Measurements from ENCODE around the gene FGF18. TPM values are rescaled to one million over a fixed set of nuclear protein-coding genes. Genes with fewer than 3 reads are reported as not detected.

Gene FGF18
- total and polyA plus RNA-seq, 9 donors: 0.27 to 7.9 (median 0.53) TPM; not detected in 1

DNA sequence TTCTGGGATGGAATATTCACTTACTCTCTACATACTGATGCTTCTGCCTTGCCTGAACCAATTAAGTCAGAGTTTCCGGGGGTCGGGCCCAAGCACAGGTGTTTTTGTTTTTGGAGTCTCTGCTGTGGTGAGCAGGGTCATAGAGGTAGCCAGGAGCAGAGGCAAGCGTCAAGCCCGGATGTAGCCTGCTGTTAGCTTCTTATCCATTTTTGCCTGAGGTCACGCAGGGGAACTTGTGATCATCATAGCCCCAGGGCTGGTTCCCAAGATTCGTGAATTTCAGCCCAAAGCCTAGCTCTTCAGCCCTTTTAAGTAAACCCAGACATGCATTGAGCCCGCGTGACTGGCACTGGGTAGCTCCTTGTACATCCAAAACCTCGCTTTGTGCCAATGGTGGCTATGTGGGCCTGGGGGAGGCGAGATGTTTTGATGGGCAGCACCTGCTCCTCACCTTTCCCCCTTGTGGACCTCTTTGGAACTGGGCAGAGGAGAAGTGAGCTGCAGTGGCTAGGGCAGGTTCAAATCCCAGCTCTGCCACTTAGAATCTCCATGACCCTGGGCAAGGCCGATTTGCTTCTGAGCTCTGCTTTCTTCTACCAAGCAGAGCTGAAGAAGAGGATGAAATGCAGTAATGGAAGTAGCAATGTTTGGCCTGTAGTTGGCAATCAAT is 33.7 kb downstream of the FGF18 start:
- Histone ChIP-seq H3K4me1 (ENCODE audit: insufficient read depth) (peaks cover 4% of the 10 kb centered on the region), H3K27ac (no peak overlapping the region), H3K4me3 (no peak overlapping the region), H3K27me3 (no peaks in the 10 kb centered on the region), H3K9me3 (no peaks in the 10 kb centered on the region), H3K36me3 (no peaks in the 10 kb centered on the region)
- intact Hi-C loops (cut with DNase I): no loop called here
- no peak for DNase-seq
- whole genome bisulfite sequencing, 3 donors: 88 to 92% (median 91%) methylated on average over 11 of the region's 11 CpGs
- TF ChIP-seq, protein P1, sequence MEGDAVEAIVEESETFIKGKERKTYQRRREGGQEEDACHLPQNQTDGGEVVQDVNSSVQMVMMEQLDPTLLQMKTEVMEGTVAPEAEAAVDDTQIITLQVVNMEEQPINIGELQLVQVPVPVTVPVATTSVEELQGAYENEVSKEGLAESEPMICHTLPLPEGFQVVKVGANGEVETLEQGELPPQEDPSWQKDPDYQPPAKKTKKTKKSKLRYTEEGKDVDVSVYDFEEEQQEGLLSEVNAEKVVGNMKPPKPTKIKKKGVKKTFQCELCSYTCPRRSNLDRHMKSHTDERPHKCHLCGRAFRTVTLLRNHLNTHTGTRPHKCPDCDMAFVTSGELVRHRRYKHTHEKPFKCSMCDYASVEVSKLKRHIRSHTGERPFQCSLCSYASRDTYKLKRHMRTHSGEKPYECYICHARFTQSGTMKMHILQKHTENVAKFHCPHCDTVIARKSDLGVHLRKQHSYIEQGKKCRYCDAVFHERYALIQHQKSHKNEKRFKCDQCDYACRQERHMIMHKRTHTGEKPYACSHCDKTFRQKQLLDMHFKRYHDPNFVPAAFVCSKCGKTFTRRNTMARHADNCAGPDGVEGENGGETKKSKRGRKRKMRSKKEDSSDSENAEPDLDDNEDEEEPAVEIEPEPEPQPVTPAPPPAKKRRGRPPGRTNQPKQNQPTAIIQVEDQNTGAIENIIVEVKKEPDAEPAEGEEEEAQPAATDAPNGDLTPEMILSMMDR (IDR thresholded peaks at IDR 0.05): no peak
- no peak for TF ChIP-seq POLR2A (IDR thresholded peaks at IDR 0.05)
- no peak for TF ChIP-seq EP300 (IDR thresholded peaks at IDR 0.05)

DNA sequence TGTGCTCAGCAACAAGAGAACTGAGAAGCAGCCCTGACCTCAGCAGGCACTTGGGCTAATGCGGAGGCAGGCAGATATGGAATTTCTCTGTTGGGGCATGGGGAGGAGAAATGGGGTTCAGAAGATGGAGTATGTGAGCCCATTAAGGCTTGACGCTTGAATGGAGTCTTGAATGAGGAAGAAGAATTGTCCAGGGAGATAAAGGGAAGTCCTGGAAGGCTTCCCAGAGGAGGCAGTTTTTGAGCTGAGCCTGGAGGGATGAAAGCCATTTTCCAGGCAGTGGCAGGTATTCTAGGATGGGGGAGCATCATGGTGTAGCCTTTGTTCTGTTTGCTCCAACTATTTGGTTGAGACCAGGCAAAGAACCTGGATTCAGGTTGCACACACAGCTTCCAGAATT is 34.5 kb downstream of the FGF18 start:
- Histone ChIP-seq H3K27ac (no peak overlapping the region), H3K27me3 (no peaks in the 10 kb centered on the region), H3K4me1 (ENCODE audit: insufficient read depth) (peaks cover 4% of the 10 kb centered on the region), H3K9me3 (no peaks in the 10 kb centered on the region), H3K36me3 (no peaks in the 10 kb centered on the region), H3K4me3 (no peak overlapping the region)
- no peak for DNase-seq
- TF ChIP-seq EP300 (IDR thresholded peaks at IDR 0.05) (no peak), POLR2A (IDR thresholded peaks at IDR 0.05) (no peak)
- TF ChIP-seq, protein P1 (IDR thresholded peaks at IDR 0.05): no peak
- 91 to 95% (median 94%) methylated on average over 2 of the region's 2 CpGs for WGBS, 3 donors
- intact Hi-C loops (cut with DNase I): no loop called here

DNA sequence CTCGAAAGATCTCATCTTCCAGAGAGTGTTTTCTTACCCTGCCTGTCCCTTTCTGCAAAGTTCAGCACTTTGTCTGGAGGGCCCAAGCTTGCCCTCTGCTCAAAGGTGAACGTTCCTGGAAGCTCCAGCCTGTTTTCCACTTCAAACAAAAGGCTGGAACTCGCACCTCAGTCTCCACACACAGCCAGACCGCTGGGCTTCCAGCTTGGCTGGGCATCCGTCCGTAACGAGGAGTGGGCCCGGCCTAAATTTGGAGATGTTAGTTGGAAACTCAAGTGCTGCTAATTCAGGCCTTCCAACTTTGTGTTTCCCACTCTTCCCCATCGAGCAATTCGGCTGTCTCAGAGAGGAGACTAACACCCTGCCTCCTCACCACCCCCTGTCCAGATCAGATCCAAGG is 35.1 kb downstream of the FGF18 start:
- TF ChIP-seq, protein P1 (IDR thresholded peaks at IDR 0.05): no peak
- TF ChIP-seq EP300 (IDR thresholded peaks at IDR 0.05) (no peak), POLR2A (IDR thresholded peaks at IDR 0.05) (no peak)
- Histone ChIP-seq H3K9me3 (no peaks in the 10 kb centered on the region), H3K36me3 (no peaks in the 10 kb centered on the region), H3K4me1 (ENCODE audit: insufficient read depth) (peaks cover 4% of the 10 kb centered on the region), H3K27ac (no peak overlapping the region), H3K4me3 (no peak overlapping the region), H3K27me3 (no peaks in the 10 kb centered on the region)
- DNase-seq: no peak
- intact Hi-C loops (cut with DNase I): no loop called here
- WGBS, 3 donors: 83 to 89% (median 85%) methylated on average over 10 of the region's 10 CpGs

DNA sequence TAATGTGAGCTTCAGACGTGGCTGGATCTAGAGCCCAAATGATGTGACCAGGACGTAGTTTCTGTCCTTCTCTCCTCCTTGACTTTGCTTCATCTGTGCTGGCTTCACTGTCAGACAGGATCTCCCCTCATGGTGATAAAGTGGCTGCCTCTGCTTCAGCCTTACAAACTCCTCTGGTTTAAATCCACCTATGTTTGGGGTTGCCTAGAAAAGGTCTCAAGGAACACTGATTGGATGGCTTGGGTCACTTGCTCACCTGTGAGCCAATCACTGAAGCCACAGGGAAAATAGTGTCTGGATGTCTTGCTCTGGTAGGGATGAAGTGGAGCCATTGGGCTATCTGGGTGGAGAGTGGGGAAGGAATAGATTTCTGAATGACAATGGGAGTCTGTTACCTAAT is 36.1 kb downstream of the FGF18 start:
- no peaks in the 10 kb centered on the region for H3K9me3 ChIP-seq
- intact Hi-C loops (cut with DNase I): no loop called here
- H3K27ac ChIP-seq: no peak overlapping the region
- TF ChIP-seq EP300 (IDR thresholded peaks at IDR 0.05) (no peak), POLR2A (IDR thresholded peaks at IDR 0.05) (no peak)
- TF ChIP-seq, protein P1 (IDR thresholded peaks at IDR 0.05): no peak
- no peaks in the 10 kb centered on the region for H3K27me3 ChIP-seq
- WGBS, 3 donors: 80 to 97% (median 84%) methylated on average over 2 of the region's 2 CpGs
- no peak for DNase-seq
- H3K4me3 ChIP-seq: no peak overlapping the region
- H3K4me1 ChIP-seq (ENCODE audit: insufficient read depth): peaks cover 4% of the 10 kb centered on the region
- H3K36me3 ChIP-seq: no peaks in the 10 kb centered on the region
